Breast epithelium (tissue), 4 donors: ENCODE measurements around the gene CBX1. TPM values are rescaled to one million over a fixed set of nuclear protein-coding genes. Genes with fewer than 3 reads are reported as not detected.

ENCODE experiments used
- DNase-seq, 2 donors: peaks; one replicate each; pipeline ENCODE4 v3.0.0-alpha.2; 2019; ENCODE audit warnings: low spot score in 2 of 2
- H3K27ac ChIP-seq, 2 donors: fragments of 200-600 bp; sonication (generic) in 1 of 2; one replicate each; pipeline ENCODE4 v1.5.1; 2016 to 2019; ENCODE audit warnings: mild to moderate bottlenecking in 1 of 2
- H3K27me3 ChIP-seq, 2 donors: fragments of 200-600 bp; sonication (generic) in 1 of 2; one replicate each; pipeline versions ENCODE4 v1.5.1 to v1.6.0; 2017 to 2019; ENCODE audit warnings: control low read depth in 1 of 2, mild to moderate bottlenecking in 1 of 2
- H3K36me3 ChIP-seq: fragments of 200-600 bp; one replicate; pipeline ENCODE4 v1.5.1; 2019
- H3K4me1 ChIP-seq, 2 donors: fragments of 200-600 bp; sonication (generic); one replicate each; pipeline ENCODE4 v1.5.1; 2016 to 2019; ENCODE audit warnings: control low read depth in 1 of 2
- H3K4me3 ChIP-seq, 3 donors: fragments of 200-600 bp; sonication (generic); 1 replicate in 2 of 3; 2 replicates in 1 of 3; pipeline ENCODE4 v1.5.1; 2016 to 2019; ENCODE audit warnings: mild to moderate bottlenecking in 3 of 3, moderate library complexity in 2 of 3
- H3K9me3 ChIP-seq, 2 donors: fragments of 200-600 bp; sonication (generic) in 1 of 2; one replicate each; pipeline ENCODE4 v1.5.1; 2016 to 2019; ENCODE audit warnings: control low read depth in 1 of 2
- POLR2A ChIP-seq: fragments of 450-650 bp; IDR thresholded peaks from one replicate; pipeline ENCODE4 v1.6.1; 2016; ENCODE audit warnings: antibody characterized with exemption, mild to moderate bottlenecking, moderate library complexity
- POLR2AphosphoS5 ChIP-seq, 3 donors: sonication (generic); formaldehyde crosslinking; IDR thresholded peaks; one replicate each; pipeline ENCODE4 v1.6.1; 2017; ENCODE audit warnings: antibody characterized with exemption in 3 of 3
- intact Hi-C: fragments of 100-400 bp; cut with DNase I; formaldehyde crosslinking; loops from one replicate; pipeline ENCODE4 v1.15.1; 2023; ENCODE audit warnings: low total_unique reads
- total RNA-seq, 3 donors: library from RNA; depleted of rRNA; stranded (reverse); fragments of >200 nt; gene quantifications; one replicate each; pipeline ENCODE4 v1.1.0, GENCODE V29; 2016
- TF ChIP-seq, protein P1 (sequence below), 3 donors: fragments of 450-650 bp; IDR thresholded peaks; one replicate each; pipeline ENCODE4 v1.5.1; 2016 to 2017; ENCODE audit warnings: antibody characterized with exemption in 3 of 3, mild to moderate bottlenecking in 3 of 3, moderate library complexity in 3 of 3

Gene CBX1
- total RNA-seq, 3 donors from 2014 or later = 29.0 to 45.8 (median 45.2) TPM

DNA sequence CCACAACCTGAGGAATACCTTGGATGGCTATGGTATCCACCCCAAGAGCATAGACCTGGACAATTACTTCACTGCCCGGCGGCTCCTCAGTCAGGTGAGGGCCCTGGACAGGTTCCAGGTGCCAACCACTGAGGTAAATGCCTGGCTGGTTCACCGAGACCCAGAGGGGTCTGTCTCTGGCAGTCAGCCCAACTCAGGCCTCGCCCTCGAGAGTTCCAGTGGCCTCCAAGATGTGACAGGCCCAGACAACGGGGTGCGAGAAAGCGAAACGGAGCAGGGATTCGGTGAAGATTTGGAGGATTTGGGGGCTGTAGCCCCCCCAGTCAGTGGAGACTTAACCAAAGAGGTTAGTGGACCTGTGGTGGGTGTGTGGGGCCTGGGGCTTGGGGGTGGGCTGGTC is 50.0 kb downstream of the CBX1 start:
- Histone ChIP-seq H3K36me3 (no peaks in the 10 kb centered on the region), H3K27me3 (no peaks in the 10 kb centered on the region), H3K9me3 (no peaks in the 10 kb centered on the region), H3K4me1 (peaks cover 37 to 46% of the 10 kb centered on the region in 2 donors), H3K4me3 (peak overlapping the region; percentile 40 to 77 (median 71)), H3K27ac (peak overlapping the region; percentile 92 to 96)
- peak in 1 of 2 donors; percentile 44 for DNase-seq
- intact Hi-C loops = loop anchor here (5.0 kb wide), 1 partner anchor 671 kb away; the partner anchor contains the start of genes PRAC1 and PRAC2
- TF ChIP-seq POLR2A (no peak), POLR2AphosphoS5 (IDR thresholded peaks at IDR 0.05) (no peak)
- TF ChIP-seq, protein P1, sequence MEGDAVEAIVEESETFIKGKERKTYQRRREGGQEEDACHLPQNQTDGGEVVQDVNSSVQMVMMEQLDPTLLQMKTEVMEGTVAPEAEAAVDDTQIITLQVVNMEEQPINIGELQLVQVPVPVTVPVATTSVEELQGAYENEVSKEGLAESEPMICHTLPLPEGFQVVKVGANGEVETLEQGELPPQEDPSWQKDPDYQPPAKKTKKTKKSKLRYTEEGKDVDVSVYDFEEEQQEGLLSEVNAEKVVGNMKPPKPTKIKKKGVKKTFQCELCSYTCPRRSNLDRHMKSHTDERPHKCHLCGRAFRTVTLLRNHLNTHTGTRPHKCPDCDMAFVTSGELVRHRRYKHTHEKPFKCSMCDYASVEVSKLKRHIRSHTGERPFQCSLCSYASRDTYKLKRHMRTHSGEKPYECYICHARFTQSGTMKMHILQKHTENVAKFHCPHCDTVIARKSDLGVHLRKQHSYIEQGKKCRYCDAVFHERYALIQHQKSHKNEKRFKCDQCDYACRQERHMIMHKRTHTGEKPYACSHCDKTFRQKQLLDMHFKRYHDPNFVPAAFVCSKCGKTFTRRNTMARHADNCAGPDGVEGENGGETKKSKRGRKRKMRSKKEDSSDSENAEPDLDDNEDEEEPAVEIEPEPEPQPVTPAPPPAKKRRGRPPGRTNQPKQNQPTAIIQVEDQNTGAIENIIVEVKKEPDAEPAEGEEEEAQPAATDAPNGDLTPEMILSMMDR (IDR thresholded peaks at IDR 0.05) = no peak

DNA sequence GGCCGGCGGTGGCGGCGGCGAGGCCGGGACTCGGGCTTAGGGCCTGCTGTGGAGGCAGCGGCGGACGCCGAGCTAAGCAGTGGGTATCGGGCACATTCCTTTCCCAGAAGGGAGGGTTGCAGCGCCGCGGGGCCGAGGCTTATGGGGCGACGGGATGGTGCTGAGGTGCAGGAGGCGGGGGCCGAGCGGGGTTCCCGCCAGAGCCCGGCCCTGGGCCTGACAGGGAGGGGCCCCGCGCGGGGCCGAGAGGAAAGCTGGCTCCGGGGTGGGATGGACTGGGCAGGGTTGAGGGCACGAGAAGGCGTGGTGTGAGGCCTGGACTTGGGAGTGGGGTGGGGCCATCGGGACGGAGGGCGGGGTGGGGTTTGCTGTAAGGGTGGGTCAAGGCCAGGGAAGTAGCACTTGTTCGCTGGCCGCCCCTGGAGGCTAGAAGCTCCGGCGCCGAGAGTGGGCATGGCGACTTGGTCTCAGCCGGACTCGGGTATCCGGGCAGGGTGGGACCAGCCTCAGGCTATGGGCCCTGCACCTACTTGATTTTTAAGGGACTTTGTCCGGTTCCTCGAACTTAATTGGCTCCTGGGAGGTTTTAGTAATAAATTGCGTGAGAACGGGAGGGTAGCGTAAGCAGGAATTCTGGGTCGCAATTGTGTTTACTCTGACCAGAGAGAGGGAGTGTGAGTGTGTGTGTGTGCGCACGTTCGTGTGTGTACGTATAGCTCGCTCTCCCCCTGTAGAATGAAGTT is 52.7 kb downstream of the CBX1 start:
- peak; percentile 85 to 86 for DNase-seq
- Histone ChIP-seq H3K9me3 (no peaks in the 10 kb centered on the region), H3K4me1 (peaks cover 26 to 33% of the 10 kb centered on the region in 2 donors), H3K27me3 (no peaks in the 10 kb centered on the region), H3K36me3 (no peaks in the 10 kb centered on the region), H3K27ac (peak overlapping the region; percentile 92 to 96), H3K4me3 (peak overlapping the region; percentile 71 to 80 (median 77))
- peak in 2 of 3 donors; percentile 25 to 65 for TF ChIP-seq POLR2AphosphoS5 (IDR thresholded peaks at IDR 0.05)
- TF ChIP-seq, protein P1 (IDR thresholded peaks at IDR 0.05) = no peak
- TF ChIP-seq POLR2A = no peak
- intact Hi-C loops = no loop called here

DNA sequence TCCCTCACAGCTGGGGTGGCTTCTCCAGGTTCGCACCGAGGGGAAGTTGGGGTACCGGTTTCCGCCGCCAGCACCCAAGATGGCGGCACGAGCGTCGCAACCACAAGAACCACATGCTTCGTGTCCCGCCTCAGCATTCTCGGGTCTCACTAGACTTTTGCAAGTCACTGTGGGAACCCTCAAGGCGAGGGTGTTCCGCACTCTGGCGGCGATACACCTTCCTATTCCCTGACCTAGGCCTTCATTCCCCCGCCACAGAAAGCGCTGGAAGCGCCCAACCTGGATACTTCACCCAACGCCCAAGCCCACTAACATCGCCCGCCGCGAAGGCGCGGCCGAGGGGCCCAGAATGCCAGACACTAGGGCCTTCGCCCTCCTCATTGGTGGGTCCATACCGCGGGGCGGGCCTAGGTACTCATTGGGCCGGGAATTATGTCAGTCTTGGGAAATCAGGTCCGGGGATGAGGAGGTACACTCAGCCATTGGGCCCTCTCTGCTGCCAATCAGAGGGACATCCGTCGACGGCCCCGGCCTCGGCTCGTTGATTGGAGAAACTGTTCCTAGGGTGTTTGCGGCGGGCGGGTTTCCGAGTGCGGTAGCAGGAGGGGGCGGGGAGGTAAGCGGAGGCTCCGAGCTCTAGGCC is 53.4 kb downstream of the CBX1 start, which contains the start of gene NFE2L1:
Gene NFE2L1, plus strand, starts transcription at position 619 of the 643 bp plus-strand sequence. CDS start 2,760 bp downstream, outside the sequence.
- Histone ChIP-seq H3K27me3 (no peaks in the 10 kb centered on the region), H3K36me3 (no peaks in the 10 kb centered on the region), H3K9me3 (no peaks in the 10 kb centered on the region), H3K27ac (peak within 1 kb of the TSS; percentile 92 to 96), H3K4me1 (peaks cover 19 to 26% of the 10 kb centered on the region in 2 donors), H3K4me3 (peak within 1 kb of the TSS; percentile 71 to 80 (median 77))
- peak; percentile 99 to 100 for DNase-seq
- TF ChIP-seq POLR2AphosphoS5 (IDR thresholded peaks at IDR 0.05) (peak; percentile 82 to 88 (median 83)), POLR2A (peak; percentile 46)
- TF ChIP-seq, protein P1 (IDR thresholded peaks at IDR 0.05) = peak in 1 of 3 donors; percentile 12
- intact Hi-C loops = no loop called here

DNA sequence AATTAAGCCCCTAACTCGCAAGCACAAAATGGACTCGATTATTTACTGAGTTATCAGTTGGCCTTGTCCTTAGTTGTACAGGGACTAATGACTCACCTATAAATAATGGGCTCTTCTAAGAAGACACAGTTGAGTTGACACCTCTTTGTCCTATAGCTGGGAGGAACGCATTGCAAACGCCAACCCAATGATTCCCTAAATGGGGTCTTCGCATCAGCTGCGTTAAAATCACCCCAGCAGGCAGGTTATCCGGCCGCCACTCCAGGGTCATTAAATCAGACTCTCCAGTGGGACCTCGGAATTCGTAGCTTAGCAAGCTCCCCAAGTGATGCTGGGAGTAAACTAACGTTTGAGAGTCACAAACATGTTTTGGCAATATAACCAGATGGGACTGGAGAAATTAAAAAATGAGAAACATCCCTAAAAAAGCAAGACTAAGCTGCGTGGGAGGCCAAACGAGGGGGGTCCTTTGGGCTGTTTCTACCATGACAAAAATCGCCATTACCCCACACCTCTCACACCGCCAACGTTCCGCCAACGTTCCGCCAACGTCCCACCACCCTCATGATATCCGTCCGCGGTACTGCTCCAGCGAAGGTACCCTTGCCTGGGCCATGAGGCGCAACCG is 54.1 kb downstream of the CBX1 start:
- no peak for DNase-seq
- intact Hi-C loops = no loop called here
- Histone ChIP-seq H3K9me3 (no peaks in the 10 kb centered on the region), H3K27me3 (no peaks in the 10 kb centered on the region), H3K36me3 (no peaks in the 10 kb centered on the region), H3K4me1 (peaks cover 12 to 20% of the 10 kb centered on the region in 2 donors), H3K27ac (peak overlapping the region; percentile 92 to 96), H3K4me3 (peak overlapping the region; percentile 71 to 80 (median 77))
- no peak for TF ChIP-seq POLR2A
- TF ChIP-seq, protein P1 (IDR thresholded peaks at IDR 0.05) = no peak
- TF ChIP-seq POLR2AphosphoS5 (IDR thresholded peaks at IDR 0.05) = no peak
